NT2/D1 (cell line): ENCODE data around the gene MRTFA.

Experiments
- SUZ12 ChIP-seq: IDR thresholded peaks from 2 replicates; pipeline ENCODE4 v1.6.1; 2011; ENCODE audit not compliant: insufficient read length, insufficient read depth; ENCODE audit errors: extremely low read depth
- YY1 ChIP-seq: IDR thresholded peaks from 2 replicates; pipeline ENCODE4 v1.6.1; 2011; ENCODE audit not compliant: insufficient read length, insufficient read depth
- ZNF274 ChIP-seq: IDR thresholded peaks from 2 replicates; pipeline ENCODE4 v1.6.1; 2011; ENCODE audit warnings: mild to moderate bottlenecking, low read depth, low read length

- TF ChIP-seq YY1 (no peak), SUZ12 (no peak), ZNF274 (no peak)
Measured at GRCh38 chr22:40392618-40393017, 243.9 kb downstream of the MRTFA start.
